ENCODE data around the gene TSPAN13. TPM values are rescaled to one million over a fixed set of nuclear protein-coding genes. Genes with fewer than 3 reads are reported as not detected.

The TSPAN13 gene
- total RNA-seq, 1 donor from 2014 or later = 4.4 TPM

GRCh38 chr7:16740996-16741395 is 12.6 kb upstream of the TSPAN13 start:
- Histone ChIP-seq H3K27me3 (no peaks in the 10 kb centered on the region), H3K9me3 (no peaks in the 10 kb centered on the region), H3K4me1 (no peaks in the 10 kb centered on the region), H3K27ac (no peak overlapping the region), H3K36me3 (no peaks in the 10 kb centered on the region), H3K4me3 (no peak overlapping the region)
- intact Hi-C loops (cut with DNase I) = no loop called here
- TF ChIP-seq, protein P1, sequence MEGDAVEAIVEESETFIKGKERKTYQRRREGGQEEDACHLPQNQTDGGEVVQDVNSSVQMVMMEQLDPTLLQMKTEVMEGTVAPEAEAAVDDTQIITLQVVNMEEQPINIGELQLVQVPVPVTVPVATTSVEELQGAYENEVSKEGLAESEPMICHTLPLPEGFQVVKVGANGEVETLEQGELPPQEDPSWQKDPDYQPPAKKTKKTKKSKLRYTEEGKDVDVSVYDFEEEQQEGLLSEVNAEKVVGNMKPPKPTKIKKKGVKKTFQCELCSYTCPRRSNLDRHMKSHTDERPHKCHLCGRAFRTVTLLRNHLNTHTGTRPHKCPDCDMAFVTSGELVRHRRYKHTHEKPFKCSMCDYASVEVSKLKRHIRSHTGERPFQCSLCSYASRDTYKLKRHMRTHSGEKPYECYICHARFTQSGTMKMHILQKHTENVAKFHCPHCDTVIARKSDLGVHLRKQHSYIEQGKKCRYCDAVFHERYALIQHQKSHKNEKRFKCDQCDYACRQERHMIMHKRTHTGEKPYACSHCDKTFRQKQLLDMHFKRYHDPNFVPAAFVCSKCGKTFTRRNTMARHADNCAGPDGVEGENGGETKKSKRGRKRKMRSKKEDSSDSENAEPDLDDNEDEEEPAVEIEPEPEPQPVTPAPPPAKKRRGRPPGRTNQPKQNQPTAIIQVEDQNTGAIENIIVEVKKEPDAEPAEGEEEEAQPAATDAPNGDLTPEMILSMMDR (IDR thresholded peaks at IDR 0.05) = no peak
- no peak for DNase-seq (ENCODE audit: low spot score in 2 of 2)

DNA sequence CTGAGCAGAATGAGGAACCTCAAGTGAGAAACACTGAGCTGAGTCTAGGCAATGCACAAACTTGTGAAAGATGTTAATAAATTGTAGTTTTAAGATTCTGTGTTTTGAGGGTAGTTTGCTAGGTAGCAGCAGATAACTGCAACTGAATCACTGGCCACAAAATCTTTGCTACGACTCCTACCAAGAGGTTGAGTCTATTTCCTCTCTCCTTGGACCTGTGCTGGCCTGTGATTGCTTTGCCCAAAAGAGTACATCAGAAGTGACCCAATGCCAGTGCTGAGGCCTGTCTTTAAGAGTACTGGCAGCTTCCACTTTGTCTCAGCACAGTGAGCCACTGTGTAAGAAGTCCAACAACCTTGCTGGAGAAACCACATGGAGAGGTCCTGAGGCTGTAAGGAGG is 11.9 kb upstream of the TSPAN13 start:
- intact Hi-C loops (cut with DNase I) = no loop called here
- Histone ChIP-seq H3K27ac (no peak overlapping the region), H3K36me3 (no peaks in the 10 kb centered on the region), H3K4me3 (no peak overlapping the region), H3K9me3 (no peaks in the 10 kb centered on the region), H3K27me3 (no peaks in the 10 kb centered on the region), H3K4me1 (no peaks in the 10 kb centered on the region)
- TF ChIP-seq, protein P1 (IDR thresholded peaks at IDR 0.05) = no peak
- no peak for DNase-seq (ENCODE audit: low spot score in 2 of 2)

GRCh38 chr7:16742547-16742946 is 11.0 kb upstream of the TSPAN13 start:
- intact Hi-C loops (cut with DNase I) = no loop called here
- H3K4me3 ChIP-seq = no peak overlapping the region
- no peaks in the 10 kb centered on the region for H3K27me3 ChIP-seq
- TF ChIP-seq, protein P1 (IDR thresholded peaks at IDR 0.05) = no peak
- no peaks in the 10 kb centered on the region for H3K4me1 ChIP-seq
- DNase-seq (ENCODE audit: low spot score in 2 of 2) = no peak
- no peaks in the 10 kb centered on the region for H3K36me3 ChIP-seq
- no peak overlapping the region for H3K27ac ChIP-seq
- no peaks in the 10 kb centered on the region for H3K9me3 ChIP-seq

DNA sequence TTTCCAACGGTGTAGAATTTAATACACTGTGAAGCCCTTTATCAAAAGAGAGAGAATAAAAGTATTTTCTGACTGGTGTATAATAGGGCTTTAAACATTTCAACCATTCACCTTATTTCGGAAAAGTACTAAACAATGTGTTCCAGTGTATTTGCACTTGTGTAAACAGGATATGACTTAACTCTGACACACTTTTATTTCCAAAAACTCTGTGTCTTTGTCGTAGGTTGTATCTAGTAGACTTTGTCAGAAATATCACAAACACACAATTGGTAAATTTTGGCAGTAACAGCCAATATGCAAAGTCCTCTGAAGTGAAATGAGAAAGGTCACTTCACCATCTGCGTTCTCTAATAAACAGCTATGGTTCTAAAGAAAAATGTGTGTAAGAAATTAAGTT is 10.3 kb upstream of the TSPAN13 start:
- Histone ChIP-seq H3K4me3 (no peak overlapping the region), H3K36me3 (no peaks in the 10 kb centered on the region), H3K9me3 (no peaks in the 10 kb centered on the region), H3K27ac (no peak overlapping the region), H3K27me3 (no peaks in the 10 kb centered on the region), H3K4me1 (no peaks in the 10 kb centered on the region)
- intact Hi-C loops (cut with DNase I) = no loop called here
- DNase-seq (ENCODE audit: low spot score in 2 of 2) = no peak
- TF ChIP-seq, protein P1 (IDR thresholded peaks at IDR 0.05) = no peak

- TF ChIP-seq, protein P1 (IDR thresholded peaks at IDR 0.05) = no peak
- Histone ChIP-seq H3K9me3 (no peaks in the 10 kb centered on the region), H3K27me3 (no peaks in the 10 kb centered on the region), H3K4me1 (no peaks in the 10 kb centered on the region), H3K27ac (no peak overlapping the region), H3K4me3 (no peak overlapping the region), H3K36me3 (no peaks in the 10 kb centered on the region)
- DNase-seq (ENCODE audit: low spot score in 2 of 2) = no peak
- intact Hi-C loops (cut with DNase I) = no loop called here
Observed at GRCh38 chr7:16744518-16745250, 8.9 kb upstream of the TSPAN13 start.

Measured in ascending aorta (tissue), 2 donors.